HepG2 (cell line): ENCODE results near the gene POU5F1. TPM values are rescaled to one million over a fixed set of nuclear protein-coding genes. Genes with fewer than 3 reads are reported as not detected.

Experiments used
- CHD2 ChIP-seq: IDR thresholded peaks from 2 replicates; pipeline ENCODE4 v1.6.1; 2011; ENCODE audit warnings: low read depth, low read length, improper control_type of control experiment
- GLI4 ChIP-seq: sonication (generic); formaldehyde crosslinking; IDR thresholded peaks from 2 replicates; pipeline ENCODE4 v1.5.1; 2020; ENCODE audit warnings: missing genetic modification reagents, mild to moderate bottlenecking, moderate library complexity, borderline replicate concordance
- HHEX ChIP-seq: IDR thresholded peaks from 2 replicates; pipeline ENCODE4 v1.6.1; 2016; ENCODE audit warnings: control low read depth
- LBX2 ChIP-seq: sonication (generic); formaldehyde crosslinking; IDR thresholded peaks from 2 replicates; pipeline ENCODE4 v1.5.0; 2020; ENCODE audit warnings: missing genetic modification reagents, mild to moderate bottlenecking, borderline replicate concordance
- PRDM15 ChIP-seq: sonication (generic); formaldehyde crosslinking; IDR thresholded peaks from 2 replicates; pipeline ENCODE4 v1.4.0; 2020; ENCODE audit warnings: missing genetic modification reagents
- SALL2 ChIP-seq: sonication (generic); formaldehyde crosslinking; IDR thresholded peaks from 2 replicates; pipeline ENCODE4 v1.8.1; 2023; ENCODE audit warnings: mild to moderate bottlenecking, missing genetic modification reagents, inconsistent platforms
- SETDB1 ChIP-seq: sonication (generic); formaldehyde crosslinking; IDR thresholded peaks from 2 replicates; pipeline ENCODE4 v1.5.1; 2020; ENCODE audit warnings: missing genetic modification reagents, mild to moderate bottlenecking, borderline replicate concordance
- TBL1XR1 ChIP-seq: fragments of 150-350 bp; IDR thresholded peaks from 2 replicates; pipeline ENCODE4 v1.6.1; 2014; ENCODE audit warnings: borderline replicate concordance, low read length; ENCODE audit not compliant: partially characterized antibody
- ZBTB3 ChIP-seq: sonication (generic); formaldehyde crosslinking; IDR thresholded peaks from 2 replicates; pipeline ENCODE4 v1.4.0; 2020; ENCODE audit warnings: low read depth, mild to moderate bottlenecking, moderate library complexity, missing genetic modification reagents, borderline replicate concordance
- ZFAT ChIP-seq: sonication (generic); formaldehyde crosslinking; conservative IDR thresholded peaks from 2 replicates; pipeline ENCODE4 v1.8.1; 2023; ENCODE audit warnings: missing genetic modification reagents, inconsistent platforms
- ZNF326 ChIP-seq: sonication (generic); formaldehyde crosslinking; IDR thresholded peaks from 2 replicates; pipeline ENCODE4 v1.4.0; 2020; ENCODE audit warnings: missing genetic modification reagents, borderline replicate concordance
- ZNF407 ChIP-seq: sonication (generic); formaldehyde crosslinking; IDR thresholded peaks from one replicate; pipeline ENCODE4 v1.5.1; 2020; ENCODE audit warnings: mild to moderate bottlenecking, missing genetic modification reagents; ENCODE audit errors: not compliant biosample characterization
- ZNF567 ChIP-seq: sonication (generic); formaldehyde crosslinking; IDR thresholded peaks from 2 replicates; pipeline ENCODE4 v1.8.1; 2023; ENCODE audit warnings: mild to moderate bottlenecking, missing genetic modification reagents, borderline replicate concordance
- ZNF784 ChIP-seq: sonication (generic); formaldehyde crosslinking; IDR thresholded peaks from 2 replicates; pipeline ENCODE4 v1.5.1; 2020; ENCODE audit warnings: missing genetic modification reagents, mild to moderate bottlenecking, borderline replicate concordance
- polyA plus RNA-seq, 8 experiments: library from polyadenylated mRNA; depleted of rRNA in 3 of 8; stranded (reverse) in 7 of 8; unstranded in 1 of 8; fragments of >200 nt; fragmentation: Illumina TruSeq in 4 of 8; extraction: Trizol in 4 of 8; gene quantifications; 2 replicates each; pipeline versions ENCODE4 v1.2.1 to v1.2.3, GENCODE V29; 2011 to 2016; ENCODE audit warnings: low read depth in 4 of 8, missing spikeins in 1 of 8, mixed read lengths in 1 of 8; ENCODE audit not compliant: insufficient read depth in 1 of 8
- total RNA-seq, 5 experiments: library from RNA; depleted of rRNA; stranded (reverse); fragments of >200 nt; fragmentation: Illumina TruSeq; extraction: Trizol; gene quantifications; 2 replicates each; pipeline ENCODE4 v1.2.3, GENCODE V29; 2016; ENCODE audit warnings: low read depth in 1 of 5

POU5F1 gene
- total and polyA plus RNA-seq, 2 of the 13 experiments (the other 11 are each of a cell fraction or from before 2014, with no cell fraction given): 2.5 to 7.2 TPM

GRCh38 chr6:31158863-31159855, 11.3 kb downstream of the POU5F1 start (continued):
- TF ChIP-seq ZNF784 (CRISPR knock-in tag): no peak
- no peak for TF ChIP-seq TBL1XR1
- no peak for TF ChIP-seq ZBTB3
- TF ChIP-seq SETDB1 (CRISPR knock-in tag): no peak
- no peak for TF ChIP-seq GLI4 (CRISPR knock-in tag)
- TF ChIP-seq ZNF326 (CRISPR knock-in tag): no peak
- no peak for TF ChIP-seq ZNF407 (CRISPR knock-in tag)
- no peak for TF ChIP-seq LBX2
- no peak for TF ChIP-seq CHD2
- no peak for TF ChIP-seq SALL2 (CRISPR knock-in tag)
- no peak for TF ChIP-seq ZNF567
- TF ChIP-seq PRDM15: no peak
- TF ChIP-seq ZFAT (CRISPR knock-in tag): no peak
- TF ChIP-seq HHEX (CRISPR knock-in tag): no peak
